ENCODE measurements around the gene DYRK1B.

Gene DYRK1B

GRCh38 chr19:39807846-39808364 lies 26.1 kb downstream of the DYRK1B start:
- no peak for DNase-seq

- DNase-seq = no peak
Observed at GRCh38 chr19:39805104-39805503, 28.9 kb downstream of the DYRK1B start.

GRCh38 chr19:39802958-39803357 lies 31.0 kb downstream of the DYRK1B start:
- DNase-seq = no peak

GRCh38 chr19:39797083-39797482 lies 36.9 kb downstream of the DYRK1B start:
- DNase-seq = no peak

GRCh38 chr19:39796000-39796498 lies 37.9 kb downstream of the DYRK1B start:
- no peak for DNase-seq

GRCh38 chr19:39795001-39795400 lies 39.0 kb downstream of the DYRK1B start:
- DNase-seq = no peak

- DNase-seq = peak; percentile 72
Observed at GRCh38 chr19:39792999-39793546, 40.9 kb downstream of the DYRK1B start.

GRCh38 chr19:39788244-39788643 lies 45.7 kb downstream of the DYRK1B start:
- no peak for DNase-seq

- no peak for DNase-seq
Observed at GRCh38 chr19:39780894-39781293, 53.1 kb downstream of the DYRK1B start.

- no peak for DNase-seq
Observed at GRCh38 chr19:39778763-39779162, 55.2 kb downstream of the DYRK1B start, which contains the start of gene LEUTX. Gene LEUTX, plus strand, starts transcription at chr19:39778854. Its CDS starts 67 bp downstream, at chr19:39778921.

All from activated CD4-positive, alpha-beta T cell treated with anti-CD3 and anti-CD28 coated beads, Interleukin-2, amount 50 U/mL, for 1 hour (primary cell).